Measurements from ENCODE around the gene PIGH.

- no peak for TF ChIP-seq ZFP3 (CRISPR knock-in tag; IDR thresholded peaks at IDR 0.05)
- TF ChIP-seq RARB (CRISPR knock-in tag; IDR thresholded peaks at IDR 0.05) = no peak
- no peak for TF ChIP-seq GLIS3 (CRISPR knock-in tag; IDR thresholded peaks at IDR 0.05)
- no peak for TF ChIP-seq TOX (CRISPR knock-in tag; IDR thresholded peaks at IDR 0.05; ENCODE audit: borderline replicate concordance)
- no peak for TF ChIP-seq PATZ1 (CRISPR knock-in tag; IDR thresholded peaks at IDR 0.05; ENCODE audit: borderline replicate concordance)
- no peak for TF ChIP-seq ZNF565 (CRISPR knock-in tag; conservative IDR thresholded peaks at IDR 0.05; ENCODE audit: low read depth)
Measured at GRCh38 chr14:67559639-67560038, 40.4 kb downstream of the PIGH start.

All from SK-N-SH treated with all-trans-retinoic acid at 6 μM for 48 hours (cell line).